GM18511 (cell line): ENCODE results near the gene FAM209A.
"Not testable (repeated sequence)": the region's sequence is repeated elsewhere in the genome, so short reads cannot be mapped to it uniquely, and the experiment has no call there.

Experiments used
- ATAC-seq: cut with Tn5 transposase; IDR thresholded peaks from one replicate; pipeline ENCODE4 v1.9.1; 2021; ENCODE audit warnings: mild to moderate bottlenecking, moderate library complexity; ENCODE audit not compliant: unreplicated experiment

FAM209A gene

GRCh38 chr20:56524444-56524843, at the start of gene FAM209A:
Gene FAM209A (plus strand): TSS chr20:56524744. CDS start chr20:56524809, 65 bp downstream.
- not testable (repeated sequence) for ATAC-seq

GRCh38 chr20:56483970-56484369, 40.6 kb upstream of the FAM209A start:
- no peak for ATAC-seq

GRCh38 chr20:56487216-56487615, 37.3 kb upstream of the FAM209A start:
- ATAC-seq = no peak

GRCh38 chr20:56488566-56488965, 36.0 kb upstream of the FAM209A start:
- no peak for ATAC-seq

- ATAC-seq = no peak
Measured at GRCh38 chr20:56501116-56501515, 23.4 kb upstream of the FAM209A start.

GRCh38 chr20:56503916-56504315, 20.6 kb upstream of the FAM209A start:
- no peak for ATAC-seq

- ATAC-seq = no peak
Measured at GRCh38 chr20:56504373-56505005, 20.1 kb upstream of the FAM209A start.

GRCh38 chr20:56506103-56506502, 18.4 kb upstream of the FAM209A start:
- no peak for ATAC-seq

GRCh38 chr20:56511926-56512325, 12.6 kb upstream of the FAM209A start:
- ATAC-seq = no peak

- ATAC-seq = no peak
Measured at GRCh38 chr20:56513161-56514150, 11.1 kb upstream of the FAM209A start.

- no peak for ATAC-seq
Measured at GRCh38 chr20:56516631-56517030, 7.9 kb upstream of the FAM209A start.

GRCh38 chr20:56517211-56517610, 7.3 kb upstream of the FAM209A start:
- ATAC-seq = no peak

- ATAC-seq = no peak
Measured at GRCh38 chr20:56517641-56518040, 6.9 kb upstream of the FAM209A start.

GRCh38 chr20:56518126-56518525, 6.4 kb upstream of the FAM209A start:
- no peak for ATAC-seq

GRCh38 chr20:56518721-56519398, 5.7 kb upstream of the FAM209A start:
- ATAC-seq = no peak

- no peak for ATAC-seq
Measured at GRCh38 chr20:56519551-56519950, 5.0 kb upstream of the FAM209A start.

GRCh38 chr20:56520180-56520579, 4.4 kb upstream of the FAM209A start:
- no peak for ATAC-seq

- not testable (repeated sequence) for ATAC-seq
Measured at GRCh38 chr20:56520746-56521354, 3.7 kb upstream of the FAM209A start.

GRCh38 chr20:56522311-56522710, 2.2 kb upstream of the FAM209A start:
- no peak for ATAC-seq

- ATAC-seq = no peak
Measured at GRCh38 chr20:56527521-56527920, 3.0 kb downstream of the FAM209A start.

- ATAC-seq = not testable (repeated sequence)
Measured at GRCh38 chr20:56532946-56533345, 8.4 kb downstream of the FAM209A start, which contains the start of gene FAM209B. Gene FAM209B (plus strand): TSS chr20:56533246. CDS start chr20:56533342, 96 bp downstream.
